Esophagus muscularis mucosa (tissue), 3 donors: ENCODE data around the gene ERLEC1.
A peak's percentile ranks its signal among the peaks of the same experiment; 100 is the strongest.

ENCODE experiments used
- POLR2AphosphoS5 ChIP-seq, 2 donors: sonication (generic); formaldehyde crosslinking; IDR thresholded peaks; one replicate each; pipeline ENCODE4 v1.6.1; 2017; ENCODE audit warnings: antibody characterized with exemption in 2 of 2
- TF ChIP-seq, protein P1 (sequence below), 3 experiments: fragments of 200-600 bp in 2 of 3; fragments of 450-650 bp in 1 of 3; sonication (generic) in 2 of 3; IDR thresholded peaks; one replicate each; pipeline ENCODE4 v1.5.1; 2017 to 2019; ENCODE audit warnings: antibody characterized with exemption in 3 of 3, mild to moderate bottlenecking in 2 of 3, moderate library complexity in 1 of 3

DNA sequence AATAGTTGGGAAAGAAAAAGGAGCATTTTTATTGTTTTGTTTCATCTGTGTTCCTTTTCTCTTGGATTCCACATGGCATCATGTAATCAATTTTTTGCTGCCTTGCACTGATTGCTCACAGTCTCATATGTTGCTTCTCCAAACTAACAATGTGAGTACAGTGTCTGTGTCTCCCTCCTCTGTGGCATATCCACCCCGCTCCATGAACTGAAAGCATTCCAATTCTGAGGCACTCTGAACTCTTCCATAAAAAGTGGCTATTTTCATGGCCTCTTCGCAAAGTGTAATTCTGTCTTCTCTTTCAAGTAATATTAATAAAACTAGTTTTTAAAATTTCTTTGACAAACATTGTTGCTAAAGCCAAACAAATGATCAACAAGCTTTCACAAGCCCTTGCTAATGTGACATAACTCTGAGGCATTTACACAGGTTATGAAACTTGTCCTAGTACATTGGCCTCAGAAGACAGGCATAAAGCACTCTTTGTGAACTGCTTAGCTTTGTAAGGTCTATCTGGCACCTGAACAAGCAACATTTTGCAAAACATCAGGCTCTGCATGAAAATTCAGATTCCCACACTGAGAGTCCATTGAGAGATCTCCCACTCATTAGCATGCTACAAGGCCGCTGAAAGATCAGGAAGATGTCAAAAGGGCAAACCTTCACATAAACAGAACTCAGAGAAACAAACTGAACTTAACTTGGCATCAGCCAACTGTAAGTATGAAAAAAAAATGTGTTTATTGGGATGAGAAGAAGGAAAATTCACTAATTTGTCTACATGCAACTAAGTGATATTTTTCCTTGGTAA, 39.9 kb downstream of the ERLEC1 start:
- TF ChIP-seq, protein P1, sequence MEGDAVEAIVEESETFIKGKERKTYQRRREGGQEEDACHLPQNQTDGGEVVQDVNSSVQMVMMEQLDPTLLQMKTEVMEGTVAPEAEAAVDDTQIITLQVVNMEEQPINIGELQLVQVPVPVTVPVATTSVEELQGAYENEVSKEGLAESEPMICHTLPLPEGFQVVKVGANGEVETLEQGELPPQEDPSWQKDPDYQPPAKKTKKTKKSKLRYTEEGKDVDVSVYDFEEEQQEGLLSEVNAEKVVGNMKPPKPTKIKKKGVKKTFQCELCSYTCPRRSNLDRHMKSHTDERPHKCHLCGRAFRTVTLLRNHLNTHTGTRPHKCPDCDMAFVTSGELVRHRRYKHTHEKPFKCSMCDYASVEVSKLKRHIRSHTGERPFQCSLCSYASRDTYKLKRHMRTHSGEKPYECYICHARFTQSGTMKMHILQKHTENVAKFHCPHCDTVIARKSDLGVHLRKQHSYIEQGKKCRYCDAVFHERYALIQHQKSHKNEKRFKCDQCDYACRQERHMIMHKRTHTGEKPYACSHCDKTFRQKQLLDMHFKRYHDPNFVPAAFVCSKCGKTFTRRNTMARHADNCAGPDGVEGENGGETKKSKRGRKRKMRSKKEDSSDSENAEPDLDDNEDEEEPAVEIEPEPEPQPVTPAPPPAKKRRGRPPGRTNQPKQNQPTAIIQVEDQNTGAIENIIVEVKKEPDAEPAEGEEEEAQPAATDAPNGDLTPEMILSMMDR (IDR thresholded peaks at IDR 0.05) = no peak
- peak in 1 of 2 donors; percentile 58 for TF ChIP-seq POLR2AphosphoS5 (IDR thresholded peaks at IDR 0.05)
